Neural cell (in vitro differentiated cells): ENCODE data around the gene NOL11. TPM values are rescaled to one million over a fixed set of nuclear protein-coding genes. Genes with fewer than 3 reads are reported as not detected.

Experiments used
- H2AFZ ChIP-seq: fragments of 200-600, 300-800 bp; sonication (generic), shearing (Covaris generic); 2 replicates; pipeline ENCODE4 v1.6.0; 2014; ENCODE audit warnings: low read depth, mild to moderate bottlenecking, antibody characterized with exemption, low read length, moderate library complexity
- H3F3A ChIP-seq: fragments of 200-600 bp; shearing (Covaris generic); 2 replicates; pipeline ENCODE4 v1.6.1; 2016; ENCODE audit warnings: mild to moderate bottlenecking, moderate library complexity, mixed read lengths, antibody characterized with exemption, low read length; ENCODE audit not compliant: insufficient read depth, poor library complexity, severe bottlenecking
- H3K27ac ChIP-seq: fragments of 200-600, 300-800 bp; sonication (generic), shearing (Covaris generic); 2 replicates; pipeline ENCODE4 v1.5.1; 2014; ENCODE audit warnings: mild to moderate bottlenecking, low read length, moderate library complexity
- H3K27me3 ChIP-seq: fragments of 300-800, 200-600 bp; sonication (generic), shearing (Covaris generic); 2 replicates; pipeline ENCODE4 v1.6.0; 2014; ENCODE audit warnings: mild to moderate bottlenecking, low read depth, low read length, moderate library complexity; ENCODE audit not compliant: insufficient read depth
- H3K36me3 ChIP-seq: fragments of 300-800, 200-600 bp; sonication (generic), shearing (Covaris generic); 2 replicates; pipeline ENCODE4 v1.5.1; 2014; ENCODE audit warnings: mild to moderate bottlenecking, antibody characterized with exemption, low read length, moderate library complexity; ENCODE audit not compliant: insufficient read depth
- H3K4me2 ChIP-seq: fragments of 300-800, 200-600 bp; sonication (generic), shearing (Covaris generic); 2 replicates; pipeline ENCODE4 v1.6.0; 2014; ENCODE audit warnings: mild to moderate bottlenecking, low read length
- H3K4me3 ChIP-seq: fragments of 300-800, 200-600 bp; sonication (generic), shearing (Covaris generic); 2 replicates; pipeline ENCODE4 v1.5.1; 2014; ENCODE audit warnings: mild to moderate bottlenecking, low read length, moderate library complexity
- H3K79me2 ChIP-seq: fragments of 200-600 bp; shearing (Covaris generic); replicated peaks from 2 replicates; pipeline ENCODE4 v1.6.0; 2014; ENCODE audit warnings: mild to moderate bottlenecking, low read length, moderate library complexity; ENCODE audit not compliant: insufficient read depth
- H3K9ac ChIP-seq: fragments of 300-800, 200-600 bp; sonication (generic), shearing (Covaris generic); 2 replicates; pipeline ENCODE4 v1.6.1; 2016; ENCODE audit warnings: mild to moderate bottlenecking, low read length, mixed read lengths
- H3K9me2 ChIP-seq: fragments of 200-600 bp; shearing (Covaris generic); 2 replicates; pipeline ENCODE4 v1.6.1; 2016; ENCODE audit warnings: mild to moderate bottlenecking, low read length, mixed read lengths; ENCODE audit not compliant: insufficient read depth
- H3K9me3 ChIP-seq: fragments of 200-600, 300-800 bp; sonication (generic), shearing (Covaris generic); 2 replicates; pipeline ENCODE4 v1.6.1; 2016; ENCODE audit warnings: mild to moderate bottlenecking, mixed run types, low read length, moderate library complexity, mixed read lengths
- H4K20me1 ChIP-seq: fragments of 200-600 bp; shearing (Covaris generic); 2 replicates; pipeline ENCODE4 v1.6.1; 2016; ENCODE audit warnings: mild to moderate bottlenecking, mixed run types; ENCODE audit not compliant: insufficient read depth
- EP300 ChIP-seq: fragments of 450-650 bp; conservative IDR thresholded peaks from 2 replicates; pipeline ENCODE4 v1.6.1; 2014; ENCODE audit warnings: antibody characterized with exemption, mild to moderate bottlenecking, moderate library complexity; ENCODE audit not compliant: poor library complexity, severe bottlenecking
- EZH2 ChIP-seq: fragments of 200-600, 300-800 bp; shearing (Covaris generic), sonication (generic); IDR thresholded peaks from 2 replicates; pipeline ENCODE4 v1.6.1; 2014; ENCODE audit warnings: antibody characterized with exemption, low read length, borderline replicate concordance, mild to moderate bottlenecking; ENCODE audit not compliant: insufficient read depth, poor library complexity, severe bottlenecking
- MXI1 ChIP-seq: fragments of 450-650 bp; conservative IDR thresholded peaks from 2 replicates; pipeline ENCODE4 v1.6.1; 2014; ENCODE audit warnings: antibody characterized with exemption, mild to moderate bottlenecking; ENCODE audit not compliant: poor library complexity, severe bottlenecking
- POLR2AphosphoS5 ChIP-seq: IDR thresholded peaks from 2 replicates; pipeline ENCODE4 v1.6.1; 2012
- RAD21 ChIP-seq: fragments of 450-650 bp; conservative IDR thresholded peaks from 2 replicates; pipeline ENCODE4 v1.6.1; 2014; ENCODE audit warnings: antibody characterized with exemption, mild to moderate bottlenecking, moderate library complexity
- SMC3 ChIP-seq: fragments of 450-650 bp; conservative IDR thresholded peaks from 2 replicates; pipeline ENCODE4 v1.6.1; 2014; ENCODE audit warnings: antibody characterized with exemption, mild to moderate bottlenecking, moderate library complexity; ENCODE audit not compliant: poor library complexity
- TAF1 ChIP-seq: IDR thresholded peaks from 2 replicates; pipeline ENCODE4 v1.6.1; 2012; ENCODE audit warnings: low read depth
- polyA plus RNA-seq: library from polyadenylated mRNA; depleted of rRNA; stranded (reverse); fragments of >200 nt; gene quantifications from 2 replicates; pipeline ENCODE4 v1.2.3, GENCODE V29; 2014
- TF ChIP-seq, protein P1 (sequence below): IDR thresholded peaks from 2 replicates; pipeline ENCODE4 v1.6.1; 2012; ENCODE audit warnings: borderline replicate concordance
- TF ChIP-seq, protein P2 (sequence below): fragments of 450-650 bp; IDR thresholded peaks from 2 replicates; pipeline ENCODE4 v1.5.1; 2014; ENCODE audit warnings: antibody characterized with exemption, mild to moderate bottlenecking, moderate library complexity; ENCODE audit not compliant: poor library complexity, severe bottlenecking

The NOL11 gene
- polyA plus RNA-seq, 1 donor from 2014 or later: 59.7 TPM

DNA sequence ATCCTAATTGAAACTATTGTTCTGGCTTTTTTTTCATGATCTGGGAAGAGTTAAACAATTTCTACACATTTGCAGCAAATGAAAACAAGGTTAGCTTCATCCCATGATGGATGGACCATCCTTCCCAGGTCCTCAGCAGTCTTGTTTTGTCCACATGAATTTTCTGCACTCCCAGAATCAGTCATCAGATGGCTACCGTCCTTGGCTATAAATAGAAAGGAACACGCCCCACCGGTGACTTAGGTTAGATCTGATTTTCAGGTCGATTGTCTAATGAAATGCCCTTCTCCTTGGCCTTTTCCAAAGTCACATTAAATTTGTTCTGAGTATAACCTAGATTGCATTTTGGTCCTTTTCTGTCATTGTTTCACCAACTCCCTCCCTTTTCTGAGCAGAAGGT lies 41.4 kb upstream of the NOL11 start (continued):
- TF ChIP-seq MXI1 (no peak), TAF1 (no peak), SMC3 (no peak)

DNA sequence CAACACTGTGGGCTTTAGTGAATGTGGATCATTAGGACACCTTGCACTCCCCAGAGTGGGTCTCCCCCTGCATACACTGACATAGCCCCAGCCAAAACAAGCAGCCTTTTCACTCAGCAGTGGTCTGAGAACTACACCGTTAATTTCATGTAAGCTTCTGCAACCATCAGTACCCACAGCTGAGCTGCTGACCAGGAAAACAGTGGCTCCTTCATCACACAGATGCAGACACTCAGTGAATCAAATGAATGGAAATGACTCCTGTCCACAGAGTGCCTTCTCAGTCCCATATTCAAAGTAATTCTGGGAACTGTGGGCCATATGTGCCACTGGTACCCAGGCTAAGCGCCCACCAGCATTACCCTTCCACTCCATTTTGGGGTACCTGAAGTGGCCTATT lies 39.3 kb upstream of the NOL11 start:
- Histone ChIP-seq H3K27ac (no peak overlapping the region), H3K9me2 (no peaks in the 10 kb centered on the region), H3F3A (no peaks in the 10 kb centered on the region), H3K9ac (no peak overlapping the region), H3K4me2 (no peak overlapping the region), H3K36me3 (no peaks in the 10 kb centered on the region), H3K4me3 (no peak overlapping the region), H4K20me1 (no peaks in the 10 kb centered on the region), H2AFZ (no peak overlapping the region), H3K79me2 (no peaks in the 10 kb centered on the region), H3K9me3 (no peaks in the 10 kb centered on the region), H3K27me3 (no peaks in the 10 kb centered on the region)
- TF ChIP-seq, protein P1, sequence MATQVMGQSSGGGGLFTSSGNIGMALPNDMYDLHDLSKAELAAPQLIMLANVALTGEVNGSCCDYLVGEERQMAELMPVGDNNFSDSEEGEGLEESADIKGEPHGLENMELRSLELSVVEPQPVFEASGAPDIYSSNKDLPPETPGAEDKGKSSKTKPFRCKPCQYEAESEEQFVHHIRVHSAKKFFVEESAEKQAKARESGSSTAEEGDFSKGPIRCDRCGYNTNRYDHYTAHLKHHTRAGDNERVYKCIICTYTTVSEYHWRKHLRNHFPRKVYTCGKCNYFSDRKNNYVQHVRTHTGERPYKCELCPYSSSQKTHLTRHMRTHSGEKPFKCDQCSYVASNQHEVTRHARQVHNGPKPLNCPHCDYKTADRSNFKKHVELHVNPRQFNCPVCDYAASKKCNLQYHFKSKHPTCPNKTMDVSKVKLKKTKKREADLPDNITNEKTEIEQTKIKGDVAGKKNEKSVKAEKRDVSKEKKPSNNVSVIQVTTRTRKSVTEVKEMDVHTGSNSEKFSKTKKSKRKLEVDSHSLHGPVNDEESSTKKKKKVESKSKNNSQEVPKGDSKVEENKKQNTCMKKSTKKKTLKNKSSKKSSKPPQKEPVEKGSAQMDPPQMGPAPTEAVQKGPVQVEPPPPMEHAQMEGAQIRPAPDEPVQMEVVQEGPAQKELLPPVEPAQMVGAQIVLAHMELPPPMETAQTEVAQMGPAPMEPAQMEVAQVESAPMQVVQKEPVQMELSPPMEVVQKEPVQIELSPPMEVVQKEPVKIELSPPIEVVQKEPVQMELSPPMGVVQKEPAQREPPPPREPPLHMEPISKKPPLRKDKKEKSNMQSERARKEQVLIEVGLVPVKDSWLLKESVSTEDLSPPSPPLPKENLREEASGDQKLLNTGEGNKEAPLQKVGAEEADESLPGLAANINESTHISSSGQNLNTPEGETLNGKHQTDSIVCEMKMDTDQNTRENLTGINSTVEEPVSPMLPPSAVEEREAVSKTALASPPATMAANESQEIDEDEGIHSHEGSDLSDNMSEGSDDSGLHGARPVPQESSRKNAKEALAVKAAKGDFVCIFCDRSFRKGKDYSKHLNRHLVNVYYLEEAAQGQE: no peak
- TF ChIP-seq, protein P2, sequence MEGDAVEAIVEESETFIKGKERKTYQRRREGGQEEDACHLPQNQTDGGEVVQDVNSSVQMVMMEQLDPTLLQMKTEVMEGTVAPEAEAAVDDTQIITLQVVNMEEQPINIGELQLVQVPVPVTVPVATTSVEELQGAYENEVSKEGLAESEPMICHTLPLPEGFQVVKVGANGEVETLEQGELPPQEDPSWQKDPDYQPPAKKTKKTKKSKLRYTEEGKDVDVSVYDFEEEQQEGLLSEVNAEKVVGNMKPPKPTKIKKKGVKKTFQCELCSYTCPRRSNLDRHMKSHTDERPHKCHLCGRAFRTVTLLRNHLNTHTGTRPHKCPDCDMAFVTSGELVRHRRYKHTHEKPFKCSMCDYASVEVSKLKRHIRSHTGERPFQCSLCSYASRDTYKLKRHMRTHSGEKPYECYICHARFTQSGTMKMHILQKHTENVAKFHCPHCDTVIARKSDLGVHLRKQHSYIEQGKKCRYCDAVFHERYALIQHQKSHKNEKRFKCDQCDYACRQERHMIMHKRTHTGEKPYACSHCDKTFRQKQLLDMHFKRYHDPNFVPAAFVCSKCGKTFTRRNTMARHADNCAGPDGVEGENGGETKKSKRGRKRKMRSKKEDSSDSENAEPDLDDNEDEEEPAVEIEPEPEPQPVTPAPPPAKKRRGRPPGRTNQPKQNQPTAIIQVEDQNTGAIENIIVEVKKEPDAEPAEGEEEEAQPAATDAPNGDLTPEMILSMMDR: no peak
- TF ChIP-seq EP300 (no peak), POLR2AphosphoS5 (no peak), EZH2 (no peak), RAD21 (no peak), SMC3 (no peak), TAF1 (no peak), MXI1 (no peak)

DNA sequence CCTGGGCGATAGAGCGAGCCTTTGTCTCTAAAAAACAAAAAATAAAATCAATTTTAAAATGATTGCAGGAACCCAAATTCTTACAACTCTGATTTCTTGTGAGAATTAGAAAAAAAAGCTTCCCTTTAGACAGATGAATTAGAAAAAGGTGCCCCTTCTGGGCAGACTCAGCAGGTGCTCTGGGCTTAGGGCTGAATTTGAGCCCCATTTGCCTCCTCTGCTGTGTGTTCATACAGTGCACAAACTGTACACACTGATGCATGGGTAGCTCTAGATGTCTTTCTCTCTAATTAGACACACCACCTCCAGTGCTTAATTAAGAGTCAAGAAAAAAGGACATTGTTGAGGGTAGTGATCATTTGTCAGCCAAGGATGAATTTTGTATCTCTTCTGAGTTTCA lies 38.5 kb upstream of the NOL11 start:
- Histone ChIP-seq H3K36me3 (no peaks in the 10 kb centered on the region), H3K4me2 (no peak overlapping the region), H3K9me3 (no peaks in the 10 kb centered on the region), H3K4me3 (no peak overlapping the region), H3F3A (no peaks in the 10 kb centered on the region), H3K27me3 (no peaks in the 10 kb centered on the region), H3K27ac (no peak overlapping the region), H3K9ac (no peak overlapping the region), H3K79me2 (no peaks in the 10 kb centered on the region), H2AFZ (no peak overlapping the region), H4K20me1 (no peaks in the 10 kb centered on the region), H3K9me2 (no peaks in the 10 kb centered on the region)
- TF ChIP-seq TAF1: no peak
- TF ChIP-seq, protein P1: no peak
- no peak for TF ChIP-seq EP300
- no peak for TF ChIP-seq SMC3
- TF ChIP-seq POLR2AphosphoS5: no peak
- TF ChIP-seq, protein P2: no peak
- no peak for TF ChIP-seq MXI1
- no peak for TF ChIP-seq EZH2
